ENCODE results near the gene NIPSNAP3A. TPM values are rescaled to one million over a fixed set of nuclear protein-coding genes. Genes with fewer than 3 reads are reported as not detected.

The NIPSNAP3A gene
- total and polyA plus RNA-seq, 2 of the 8 experiments (the other 6 are each of a cell fraction or from before 2014, with no cell fraction given), result 9.3 to 9.4 TPM

DNA sequence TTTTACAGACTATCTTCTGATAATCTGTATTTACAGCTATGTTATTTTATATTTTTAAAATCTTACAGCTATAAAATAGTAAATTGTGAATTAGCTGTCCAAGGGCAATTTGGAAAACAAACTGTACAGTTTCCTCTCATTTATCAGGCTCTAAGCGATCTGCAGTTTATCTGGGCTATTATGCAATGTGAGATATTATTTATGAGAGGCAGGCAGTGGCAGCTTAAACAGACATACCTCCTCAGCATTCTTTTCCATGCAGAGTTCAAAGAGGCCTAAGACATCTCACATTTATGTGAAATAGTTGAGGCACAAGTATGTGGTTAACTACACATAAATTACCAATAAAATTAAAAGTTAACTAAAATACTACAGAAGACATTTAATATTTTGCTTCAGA, 26.6 kb downstream of the NIPSNAP3A start (continued):
- TF ChIP-seq EGR1 (IDR thresholded peaks at IDR 0.05; ENCODE audit: borderline replicate concordance, low read depth, low read length) (no peak), JUND (IDR thresholded peaks at IDR 0.05; ENCODE audit: low read length) (no peak), CHD2 (IDR thresholded peaks at IDR 0.05; ENCODE audit: low read length) (no peak), SIRT6 (IDR thresholded peaks at IDR 0.05; ENCODE audit: low read length) (no peak)
- TF ChIP-seq, protein P1, sequence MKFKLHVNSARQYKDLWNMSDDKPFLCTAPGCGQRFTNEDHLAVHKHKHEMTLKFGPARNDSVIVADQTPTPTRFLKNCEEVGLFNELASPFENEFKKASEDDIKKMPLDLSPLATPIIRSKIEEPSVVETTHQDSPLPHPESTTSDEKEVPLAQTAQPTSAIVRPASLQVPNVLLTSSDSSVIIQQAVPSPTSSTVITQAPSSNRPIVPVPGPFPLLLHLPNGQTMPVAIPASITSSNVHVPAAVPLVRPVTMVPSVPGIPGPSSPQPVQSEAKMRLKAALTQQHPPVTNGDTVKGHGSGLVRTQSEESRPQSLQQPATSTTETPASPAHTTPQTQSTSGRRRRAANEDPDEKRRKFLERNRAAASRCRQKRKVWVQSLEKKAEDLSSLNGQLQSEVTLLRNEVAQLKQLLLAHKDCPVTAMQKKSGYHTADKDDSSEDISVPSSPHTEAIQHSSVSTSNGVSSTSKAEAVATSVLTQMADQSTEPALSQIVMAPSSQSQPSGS (IDR thresholded peaks at IDR 0.05; ENCODE audit: low read length), result no peak
- TF ChIP-seq, protein P2, sequence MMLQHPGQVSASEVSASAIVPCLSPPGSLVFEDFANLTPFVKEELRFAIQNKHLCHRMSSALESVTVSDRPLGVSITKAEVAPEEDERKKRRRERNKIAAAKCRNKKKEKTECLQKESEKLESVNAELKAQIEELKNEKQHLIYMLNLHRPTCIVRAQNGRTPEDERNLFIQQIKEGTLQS (IDR thresholded peaks at IDR 0.05; ENCODE audit: insufficient read depth, low read depth, low read length), result no peak
